Mammary epithelial cell (primary cell): ENCODE measurements around the gene CST4.

Experiments
- CTCF ChIP-seq, 2 donors: IDR thresholded peaks in 1 of 2; conservative IDR thresholded peaks in 1 of 2; 2 replicates each; pipeline ENCODE4 v1.5.1; 2011 to 2012; ENCODE audit warnings: inconsistent platforms in 2 of 2, low read length in 2 of 2, mild to moderate bottlenecking in 2 of 2, control low read depth in 1 of 2, low read depth in 1 of 2; ENCODE audit not compliant: insufficient read depth in 1 of 2; ENCODE audit errors: extremely low read depth in 1 of 2
- EZH2 ChIP-seq: IDR thresholded peaks from 2 replicates; pipeline ENCODE4 v1.6.1; 2012; ENCODE audit warnings: low read length, inconsistent platforms, borderline replicate concordance

GRCh38 chr20:23689399-23689690 is 507 bp upstream of the CST4 start:
- TF ChIP-seq CTCF (conservative IDR thresholded peaks at IDR 0.05 in 1 of 2, IDR thresholded peaks at IDR 0.05 in 1 of 2; ENCODE audit: extremely low read depth in 1 of 2, insufficient read depth in 1 of 2, low read depth in 1 of 2, low read length in 2 of 2) (no peak), EZH2 (no peak)
